ENCODE data around the gene NKX1-1.

The NKX1-1 gene

GRCh38 chr4:1416051-1416947 is 10.1 kb upstream of the NKX1-1 start:
- H3K4me1 ChIP-seq (ENCODE audit: control insufficient read depth in 2 of 2, insufficient read depth in 1 of 2, low read depth in 1 of 2, low read length in 2 of 2): no peaks in the 10 kb centered on the region
- H3K27me3 ChIP-seq (ENCODE audit: control insufficient read depth in 3 of 3, insufficient read depth in 3 of 3, low read depth in 1 of 3, low read length in 3 of 3): peaks cover 16 to 55% (median 35%) of the 10 kb centered on the region in 3 experiments
- H3K23ac ChIP-seq (ENCODE audit: low read depth, low read length, poor library complexity): peak overlapping the region; percentile 55
- DNase-seq (ENCODE audit: low spot score): no peak
- H4K91ac ChIP-seq (ENCODE audit: low read depth, low read length, poor library complexity): no peak overlapping the region
- H3K27ac ChIP-seq (replicated peaks; ENCODE audit: low read length): no peak overlapping the region
- peak overlapping the region; percentile 33 for H2BK15ac ChIP-seq (ENCODE audit: low read length)
- no CpG with 5 or more reads among the region's 27 CpGs for WGBS, 2 donors (ENCODE audit: extremely low coverage in 2 of 2, insufficient read length in 2 of 2, insufficient replicate concordance in 1 of 2)
- no peaks in the 10 kb centered on the region for H3K79me1 ChIP-seq (ENCODE audit: low read depth, low read length)
- H4K8ac ChIP-seq (ENCODE audit: low read depth, low read length): no peak overlapping the region
- H3K36me3 ChIP-seq (replicated peaks in 1 of 2; ENCODE audit: control insufficient read depth in 2 of 2, insufficient read depth in 2 of 2, low read length in 2 of 2): no peaks in the 10 kb centered on the region
- H2BK12ac ChIP-seq (ENCODE audit: low read length): no peak overlapping the region
- H3K9ac ChIP-seq (ENCODE audit: low read depth, low read length, poor library complexity): no peak overlapping the region
- H3K4ac ChIP-seq (ENCODE audit: low read length): no peak overlapping the region
- peak overlapping the region; percentile 21 for H3K14ac ChIP-seq (ENCODE audit: low read length)
- H3K4me2 ChIP-seq (ENCODE audit: insufficient read depth, low read length, poor library complexity, severe bottlenecking): no peak overlapping the region
- H2AK5ac ChIP-seq (ENCODE audit: low read depth, low read length): peak overlapping the region; percentile 5
- H2BK120ac ChIP-seq (ENCODE audit: low read depth, low read length): no peak overlapping the region
- no peak overlapping the region for H2BK5ac ChIP-seq (ENCODE audit: low read length)
- no peak overlapping the region for H2AFZ ChIP-seq (ENCODE audit: low read length)
- peak overlapping the region; percentile 87 for H3K18ac ChIP-seq (ENCODE audit: low read length)
- H3K4me3 ChIP-seq (ENCODE audit: low read length in 2 of 2): peak overlapping the region in 1 of 2 donors; percentile 30
- H3K9me3 ChIP-seq (replicated peaks in 1 of 2; ENCODE audit: control insufficient read depth in 2 of 2, insufficient read depth in 1 of 2, low read depth in 1 of 2, low read length in 2 of 2): peaks cover 0 to 6% of the 10 kb centered on the region in 2 donors

GRCh38 chr4:1415681-1415981 is 9.4 kb upstream of the NKX1-1 start:
- Histone ChIP-seq H3K14ac (ENCODE audit: low read length) (peak overlapping the region; percentile 21), H3K23ac (ENCODE audit: low read depth, low read length, poor library complexity) (peak overlapping the region; percentile 55), H2AK5ac (ENCODE audit: low read depth, low read length) (no peak overlapping the region), H2BK120ac (ENCODE audit: low read depth, low read length) (no peak overlapping the region), H3K9me3 (replicated peaks in 1 of 2; ENCODE audit: control insufficient read depth in 2 of 2, insufficient read depth in 1 of 2, low read depth in 1 of 2, low read length in 2 of 2) (peaks cover 0 to 6% of the 10 kb centered on the region in 2 donors), H3K27me3 (ENCODE audit: control insufficient read depth in 3 of 3, insufficient read depth in 3 of 3, low read depth in 1 of 3, low read length in 3 of 3) (peaks cover 16 to 59% (median 42%) of the 10 kb centered on the region in 3 experiments), H3K4me1 (ENCODE audit: control insufficient read depth in 2 of 2, insufficient read depth in 1 of 2, low read depth in 1 of 2, low read length in 2 of 2) (no peaks in the 10 kb centered on the region), H3K4me3 (ENCODE audit: low read length in 2 of 2) (no peak overlapping the region), H2BK5ac (ENCODE audit: low read length) (no peak overlapping the region), H3K27ac (replicated peaks; ENCODE audit: low read length) (no peak overlapping the region), H4K8ac (ENCODE audit: low read depth, low read length) (no peak overlapping the region), H2BK12ac (ENCODE audit: low read length) (no peak overlapping the region), H3K4ac (ENCODE audit: low read length) (no peak overlapping the region), H3K79me1 (ENCODE audit: low read depth, low read length) (no peaks in the 10 kb centered on the region), H3K9ac (ENCODE audit: low read depth, low read length, poor library complexity) (no peak overlapping the region), H3K36me3 (replicated peaks in 1 of 2; ENCODE audit: control insufficient read depth in 2 of 2, insufficient read depth in 2 of 2, low read length in 2 of 2) (no peaks in the 10 kb centered on the region), H3K18ac (ENCODE audit: low read length) (no peak overlapping the region), H2AFZ (ENCODE audit: low read length) (no peak overlapping the region), H4K91ac (ENCODE audit: low read depth, low read length, poor library complexity) (no peak overlapping the region), H2BK15ac (ENCODE audit: low read length) (no peak overlapping the region), H3K4me2 (ENCODE audit: insufficient read depth, low read length, poor library complexity, severe bottlenecking) (no peak overlapping the region)
- no peak for DNase-seq (ENCODE audit: low spot score)
- WGBS, 2 donors (ENCODE audit: extremely low coverage in 2 of 2, insufficient read length in 2 of 2, insufficient replicate concordance in 1 of 2): no CpG with 5 or more reads among the region's 13 CpGs

- DNase-seq (ENCODE audit: low spot score): no peak
- Histone ChIP-seq H2BK12ac (ENCODE audit: low read length) (peak overlapping the region; percentile 46), H3K79me1 (ENCODE audit: low read depth, low read length) (no peaks in the 10 kb centered on the region)
These were observed 8.8 kb upstream of the NKX1-1 start for GRCh38 chr4:1414831-1415680.

More at GRCh38 chr4:1414831-1415680, 8.8 kb upstream of the NKX1-1 start:
- peak overlapping the region; percentile 30 for H3K9ac ChIP-seq (ENCODE audit: low read depth, low read length, poor library complexity)
- peak overlapping the region; percentile 11 for H3K4me2 ChIP-seq (ENCODE audit: insufficient read depth, low read length, poor library complexity, severe bottlenecking)
- no peak overlapping the region for H4K91ac ChIP-seq (ENCODE audit: low read depth, low read length, poor library complexity)
- H2AK5ac ChIP-seq (ENCODE audit: low read depth, low read length): no peak overlapping the region
- H2BK5ac ChIP-seq (ENCODE audit: low read length): no peak overlapping the region
- H3K36me3 ChIP-seq (replicated peaks in 1 of 2; ENCODE audit: control insufficient read depth in 2 of 2, insufficient read depth in 2 of 2, low read length in 2 of 2): no peaks in the 10 kb centered on the region
- WGBS, 2 donors (ENCODE audit: extremely low coverage in 2 of 2, insufficient read length in 2 of 2, insufficient replicate concordance in 1 of 2): no CpG with 5 or more reads among the region's 75 CpGs
- H3K27ac ChIP-seq (replicated peaks; ENCODE audit: low read length): no peak overlapping the region
- peak overlapping the region in 1 of 2 donors; percentile 62 for H3K4me3 ChIP-seq (ENCODE audit: low read length in 2 of 2)
- H4K8ac ChIP-seq (ENCODE audit: low read depth, low read length): no peak overlapping the region
- no peak overlapping the region for H2AFZ ChIP-seq (ENCODE audit: low read length)
- H3K18ac ChIP-seq (ENCODE audit: low read length): peak overlapping the region; percentile 90
- no peak overlapping the region for H3K4ac ChIP-seq (ENCODE audit: low read length)
- peaks cover 0 to 6% of the 10 kb centered on the region in 2 donors for H3K9me3 ChIP-seq (replicated peaks in 1 of 2; ENCODE audit: control insufficient read depth in 2 of 2, insufficient read depth in 1 of 2, low read depth in 1 of 2, low read length in 2 of 2)
- H3K4me1 ChIP-seq (ENCODE audit: control insufficient read depth in 2 of 2, insufficient read depth in 1 of 2, low read depth in 1 of 2, low read length in 2 of 2): no peaks in the 10 kb centered on the region
- no peak overlapping the region for H2BK15ac ChIP-seq (ENCODE audit: low read length)
- H3K14ac ChIP-seq (ENCODE audit: low read length): peak overlapping the region; percentile 75
- no peak overlapping the region for H2BK120ac ChIP-seq (ENCODE audit: low read depth, low read length)
- H3K23ac ChIP-seq (ENCODE audit: low read depth, low read length, poor library complexity): peak overlapping the region; percentile 85
- H3K27me3 ChIP-seq (ENCODE audit: control insufficient read depth in 3 of 3, insufficient read depth in 3 of 3, low read depth in 1 of 3, low read length in 3 of 3): peaks cover 16 to 65% (median 46%) of the 10 kb centered on the region in 3 experiments

Data from neuronal stem cell (in vitro differentiated cells).